Breast epithelium (tissue), 4 donors: Measurements from ENCODE around the gene SLC22A8. TPM values are rescaled to one million over a fixed set of nuclear protein-coding genes. Genes with fewer than 3 reads are reported as not detected.

ENCODE experiments used
- DNase-seq, 2 donors: peaks; one replicate each; pipeline ENCODE4 v3.0.0-alpha.2; 2019; ENCODE audit warnings: low spot score in 2 of 2
- H3K27ac ChIP-seq, 2 donors: fragments of 200-600 bp; sonication (generic) in 1 of 2; one replicate each; pipeline ENCODE4 v1.5.1; 2016 to 2019; ENCODE audit warnings: mild to moderate bottlenecking in 1 of 2
- H3K27me3 ChIP-seq, 2 donors: fragments of 200-600 bp; sonication (generic) in 1 of 2; one replicate each; pipeline versions ENCODE4 v1.5.1 to v1.6.0; 2017 to 2019; ENCODE audit warnings: control low read depth in 1 of 2, mild to moderate bottlenecking in 1 of 2
- H3K36me3 ChIP-seq: fragments of 200-600 bp; one replicate; pipeline ENCODE4 v1.5.1; 2019
- H3K4me1 ChIP-seq, 2 donors: fragments of 200-600 bp; sonication (generic); one replicate each; pipeline ENCODE4 v1.5.1; 2016 to 2019; ENCODE audit warnings: control low read depth in 1 of 2
- H3K4me3 ChIP-seq, 3 donors: fragments of 200-600 bp; sonication (generic); 1 replicate in 2 of 3; 2 replicates in 1 of 3; pipeline ENCODE4 v1.5.1; 2016 to 2019; ENCODE audit warnings: mild to moderate bottlenecking in 3 of 3, moderate library complexity in 2 of 3
- H3K9me3 ChIP-seq, 2 donors: fragments of 200-600 bp; sonication (generic) in 1 of 2; one replicate each; pipeline ENCODE4 v1.5.1; 2016 to 2019; ENCODE audit warnings: control low read depth in 1 of 2
- POLR2A ChIP-seq: fragments of 450-650 bp; IDR thresholded peaks from one replicate; pipeline ENCODE4 v1.6.1; 2016; ENCODE audit warnings: antibody characterized with exemption, mild to moderate bottlenecking, moderate library complexity
- POLR2AphosphoS5 ChIP-seq, 3 donors: sonication (generic); formaldehyde crosslinking; IDR thresholded peaks; one replicate each; pipeline ENCODE4 v1.6.1; 2017; ENCODE audit warnings: antibody characterized with exemption in 3 of 3
- intact Hi-C: fragments of 100-400 bp; cut with DNase I; formaldehyde crosslinking; loops from one replicate; pipeline ENCODE4 v1.15.1; 2023; ENCODE audit warnings: low total_unique reads
- total RNA-seq, 3 donors: library from RNA; depleted of rRNA; stranded (reverse); fragments of >200 nt; gene quantifications; one replicate each; pipeline ENCODE4 v1.1.0, GENCODE V29; 2016
- TF ChIP-seq, protein P1 (sequence below), 3 donors: fragments of 450-650 bp; IDR thresholded peaks; one replicate each; pipeline ENCODE4 v1.5.1; 2016 to 2017; ENCODE audit warnings: antibody characterized with exemption in 3 of 3, mild to moderate bottlenecking in 3 of 3, moderate library complexity in 3 of 3

The SLC22A8 gene
- total RNA-seq, 3 donors from 2014 or later, result not detected

DNA sequence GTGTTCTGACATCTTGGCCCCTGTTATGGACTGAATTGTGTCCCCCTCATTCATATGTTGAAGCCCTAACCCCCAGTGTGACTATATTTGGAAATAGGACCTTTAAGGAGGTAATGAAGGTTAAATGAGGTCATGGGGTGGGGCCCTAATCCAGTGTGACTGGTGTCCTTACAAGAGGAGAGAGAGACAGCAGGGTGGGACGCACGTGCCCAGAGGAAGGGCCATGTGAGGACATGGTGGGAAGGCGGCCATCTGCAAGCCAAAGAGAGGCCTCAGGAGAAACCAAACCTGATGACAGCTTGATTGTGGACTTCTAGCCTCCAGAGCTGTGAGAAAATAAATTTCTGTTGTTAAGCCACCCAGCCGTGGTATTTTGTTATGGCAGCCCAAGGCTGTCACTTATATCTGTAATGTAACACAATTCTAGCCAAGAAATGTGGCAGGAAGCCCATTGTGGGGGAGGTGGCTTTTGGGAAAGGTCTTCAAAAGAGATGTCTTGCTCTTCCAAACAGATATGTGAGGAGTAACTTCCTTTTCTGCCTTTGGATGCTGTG is 54.5 kb downstream of the SLC22A8 start:
- no peak for DNase-seq
- Histone ChIP-seq H3K9me3 (no peaks in the 10 kb centered on the region), H3K36me3 (no peaks in the 10 kb centered on the region), H3K4me3 (no peak overlapping the region), H3K4me1 (no peaks in the 10 kb centered on the region), H3K27me3 (no peaks in the 10 kb centered on the region), H3K27ac (no peak overlapping the region)
- TF ChIP-seq POLR2A (no peak), POLR2AphosphoS5 (IDR thresholded peaks at IDR 0.05) (no peak)
- TF ChIP-seq, protein P1, sequence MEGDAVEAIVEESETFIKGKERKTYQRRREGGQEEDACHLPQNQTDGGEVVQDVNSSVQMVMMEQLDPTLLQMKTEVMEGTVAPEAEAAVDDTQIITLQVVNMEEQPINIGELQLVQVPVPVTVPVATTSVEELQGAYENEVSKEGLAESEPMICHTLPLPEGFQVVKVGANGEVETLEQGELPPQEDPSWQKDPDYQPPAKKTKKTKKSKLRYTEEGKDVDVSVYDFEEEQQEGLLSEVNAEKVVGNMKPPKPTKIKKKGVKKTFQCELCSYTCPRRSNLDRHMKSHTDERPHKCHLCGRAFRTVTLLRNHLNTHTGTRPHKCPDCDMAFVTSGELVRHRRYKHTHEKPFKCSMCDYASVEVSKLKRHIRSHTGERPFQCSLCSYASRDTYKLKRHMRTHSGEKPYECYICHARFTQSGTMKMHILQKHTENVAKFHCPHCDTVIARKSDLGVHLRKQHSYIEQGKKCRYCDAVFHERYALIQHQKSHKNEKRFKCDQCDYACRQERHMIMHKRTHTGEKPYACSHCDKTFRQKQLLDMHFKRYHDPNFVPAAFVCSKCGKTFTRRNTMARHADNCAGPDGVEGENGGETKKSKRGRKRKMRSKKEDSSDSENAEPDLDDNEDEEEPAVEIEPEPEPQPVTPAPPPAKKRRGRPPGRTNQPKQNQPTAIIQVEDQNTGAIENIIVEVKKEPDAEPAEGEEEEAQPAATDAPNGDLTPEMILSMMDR (IDR thresholded peaks at IDR 0.05), result no peak
- intact Hi-C loops, result no loop called here

GRCh38 chr11:62959422-62959980 is 56.1 kb downstream of the SLC22A8 start:
- Histone ChIP-seq H3K9me3 (no peaks in the 10 kb centered on the region), H3K4me3 (no peak overlapping the region), H3K36me3 (no peaks in the 10 kb centered on the region), H3K27ac (peak overlapping the region in 1 of 2 donors; percentile 71), H3K27me3 (no peaks in the 10 kb centered on the region), H3K4me1 (no peaks in the 10 kb centered on the region)
- no peak for DNase-seq
- TF ChIP-seq, protein P1 (IDR thresholded peaks at IDR 0.05), result no peak
- TF ChIP-seq POLR2AphosphoS5 (IDR thresholded peaks at IDR 0.05) (no peak), POLR2A (no peak)
- intact Hi-C loops, result no loop called here

GRCh38 chr11:62958547-62959421 is 56.9 kb downstream of the SLC22A8 start:
- intact Hi-C loops, result no loop called here
- Histone ChIP-seq H3K36me3 (no peaks in the 10 kb centered on the region), H3K27ac (peak overlapping the region; percentile 23 to 71), H3K4me3 (no peak overlapping the region), H3K27me3 (no peaks in the 10 kb centered on the region), H3K4me1 (no peaks in the 10 kb centered on the region), H3K9me3 (no peaks in the 10 kb centered on the region)
- DNase-seq, result no peak
- TF ChIP-seq POLR2A, result no peak
- TF ChIP-seq, protein P1 (IDR thresholded peaks at IDR 0.05), result no peak
- no peak for TF ChIP-seq POLR2AphosphoS5 (IDR thresholded peaks at IDR 0.05)

GRCh38 chr11:62957147-62957546 is 58.5 kb downstream of the SLC22A8 start:
- Histone ChIP-seq H3K9me3 (no peaks in the 10 kb centered on the region), H3K27ac (no peak overlapping the region), H3K36me3 (no peaks in the 10 kb centered on the region), H3K4me3 (no peak overlapping the region), H3K4me1 (no peaks in the 10 kb centered on the region), H3K27me3 (no peaks in the 10 kb centered on the region)
- TF ChIP-seq POLR2AphosphoS5 (IDR thresholded peaks at IDR 0.05), result no peak
- TF ChIP-seq, protein P1 (IDR thresholded peaks at IDR 0.05), result no peak
- no peak for TF ChIP-seq POLR2A
- no peak for DNase-seq
- intact Hi-C loops, result no loop called here

DNA sequence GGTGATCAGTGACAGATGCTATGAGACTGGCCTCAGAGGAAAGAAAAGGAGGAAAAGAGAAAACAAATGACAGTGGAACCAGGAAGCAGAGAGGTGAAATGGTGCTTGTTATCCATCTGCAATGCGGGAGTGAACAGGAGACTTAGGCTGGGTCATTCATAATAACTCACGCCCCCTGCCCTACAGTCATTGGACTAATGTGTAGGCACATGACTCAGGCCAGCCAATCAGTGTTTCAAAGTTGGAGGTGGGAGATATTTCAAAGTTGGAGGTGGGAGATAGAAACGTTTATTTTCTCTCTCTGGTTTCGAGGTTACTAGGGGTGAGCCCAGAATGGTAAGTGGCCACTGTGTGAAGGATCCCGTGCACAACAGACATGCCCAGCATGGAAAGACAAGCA is 61.2 kb downstream of the SLC22A8 start:
- Histone ChIP-seq H3K4me1 (no peaks in the 10 kb centered on the region), H3K4me3 (no peak overlapping the region), H3K36me3 (no peaks in the 10 kb centered on the region), H3K9me3 (no peaks in the 10 kb centered on the region), H3K27me3 (no peaks in the 10 kb centered on the region), H3K27ac (no peak overlapping the region)
- TF ChIP-seq POLR2AphosphoS5 (IDR thresholded peaks at IDR 0.05) (no peak), POLR2A (no peak)
- TF ChIP-seq, protein P1 (IDR thresholded peaks at IDR 0.05), result no peak
- DNase-seq, result no peak
- intact Hi-C loops, result no loop called here
